ENCODE results near the gene GPR155.
"Not testable (repeated sequence)": the region's sequence is repeated elsewhere in the genome, so short reads cannot be mapped to it uniquely, and the experiment has no call there.

GPR155 gene

GRCh38 chr2:174491947-174492346 is 5.1 kb upstream of the GPR155 start:
- no peaks in the 10 kb centered on the region for H3K36me3 ChIP-seq (ENCODE audit: control insufficient read depth, insufficient read depth, low read length)
- peaks cover 46% of the 10 kb centered on the region for H3K4me1 ChIP-seq (ENCODE audit: control insufficient read depth, insufficient read depth, low read length, poor library complexity, severe bottlenecking)
- H3K4me3 ChIP-seq (ENCODE audit: insufficient read depth, low read depth, low read length, poor library complexity, severe bottlenecking), result no peak overlapping the region
- H3K9me3 ChIP-seq (ENCODE audit: control insufficient read depth, low read length), result no peaks in the 10 kb centered on the region
- no peak for DNase-seq
- H3K27me3 ChIP-seq (replicated peaks; ENCODE audit: control insufficient read depth, insufficient read depth, low read length, poor library complexity, severe bottlenecking), result no peaks in the 10 kb centered on the region
- peak overlapping the region; percentile 71 for H3K27ac ChIP-seq (ENCODE audit: insufficient read depth, low read length, poor library complexity, severe bottlenecking)

- H3K4me1 ChIP-seq (ENCODE audit: control insufficient read depth, insufficient read depth, low read length, poor library complexity, severe bottlenecking), result peaks cover 37% of the 10 kb centered on the region
- H3K4me3 ChIP-seq (ENCODE audit: insufficient read depth, low read depth, low read length, poor library complexity, severe bottlenecking), result peak overlapping the region; percentile 26
- H3K36me3 ChIP-seq (ENCODE audit: control insufficient read depth, insufficient read depth, low read length), result no peaks in the 10 kb centered on the region
- no peak for DNase-seq
- H3K27ac ChIP-seq (ENCODE audit: insufficient read depth, low read length, poor library complexity, severe bottlenecking), result peak overlapping the region; percentile 58
- no peaks in the 10 kb centered on the region for H3K9me3 ChIP-seq (ENCODE audit: control insufficient read depth, low read length)
- no peaks in the 10 kb centered on the region for H3K27me3 ChIP-seq (replicated peaks; ENCODE audit: control insufficient read depth, insufficient read depth, low read length, poor library complexity, severe bottlenecking)
Measured at GRCh38 chr2:174490051-174490450, 3.2 kb upstream of the GPR155 start.

- Histone ChIP-seq H3K4me3 (ENCODE audit: insufficient read depth, low read depth, low read length, poor library complexity, severe bottlenecking) (peak overlapping the region; percentile 26), H3K27ac (ENCODE audit: insufficient read depth, low read length, poor library complexity, severe bottlenecking) (peak overlapping the region; percentile 58), H3K4me1 (ENCODE audit: control insufficient read depth, insufficient read depth, low read length, poor library complexity, severe bottlenecking) (peaks cover 33% of the 10 kb centered on the region)
- not testable (repeated sequence) for H3K36me3 ChIP-seq (ENCODE audit: control insufficient read depth, insufficient read depth, low read length); H3K27me3 ChIP-seq (replicated peaks; ENCODE audit: control insufficient read depth, insufficient read depth, low read length, poor library complexity, severe bottlenecking); H3K9me3 ChIP-seq (ENCODE audit: control insufficient read depth, low read length)
- peak in 2 of 3 donors; percentile 13 to 26 for DNase-seq
Measured at GRCh38 chr2:174489520-174489919, 2.7 kb upstream of the GPR155 start.

- no peak overlapping the region for H3K4me3 ChIP-seq (ENCODE audit: insufficient read depth, low read depth, low read length, poor library complexity, severe bottlenecking)
- no peaks in the 10 kb centered on the region for H3K9me3 ChIP-seq (ENCODE audit: control insufficient read depth, low read length)
- peaks cover under 1% of the 10 kb centered on the region for H3K36me3 ChIP-seq (ENCODE audit: control insufficient read depth, insufficient read depth, low read length)
- peaks cover 27% of the 10 kb centered on the region for H3K4me1 ChIP-seq (ENCODE audit: control insufficient read depth, insufficient read depth, low read length, poor library complexity, severe bottlenecking)
- no peak overlapping the region for H3K27ac ChIP-seq (ENCODE audit: insufficient read depth, low read length, poor library complexity, severe bottlenecking)
- H3K27me3 ChIP-seq (replicated peaks; ENCODE audit: control insufficient read depth, insufficient read depth, low read length, poor library complexity, severe bottlenecking), result no peaks in the 10 kb centered on the region
- no peak for DNase-seq
Measured at GRCh38 chr2:174487820-174488162, 962 bp upstream of the GPR155 start.

- peak overlapping the region; percentile 61 for H3K27ac ChIP-seq (ENCODE audit: insufficient read depth, low read length, poor library complexity, severe bottlenecking)
- H3K4me3 ChIP-seq (ENCODE audit: insufficient read depth, low read depth, low read length, poor library complexity, severe bottlenecking), result peak overlapping the region; percentile 90
- H3K9me3 ChIP-seq (ENCODE audit: control insufficient read depth, low read length), result no peaks in the 10 kb centered on the region
- peaks cover 5% of the 10 kb centered on the region for H3K36me3 ChIP-seq (ENCODE audit: control insufficient read depth, insufficient read depth, low read length)
- H3K4me1 ChIP-seq (ENCODE audit: control insufficient read depth, insufficient read depth, low read length, poor library complexity, severe bottlenecking), result peaks cover 27% of the 10 kb centered on the region
- peak; percentile 93 to 97 (median 95) for DNase-seq
- no peaks in the 10 kb centered on the region for H3K27me3 ChIP-seq (replicated peaks; ENCODE audit: control insufficient read depth, insufficient read depth, low read length, poor library complexity, severe bottlenecking)
Measured at GRCh38 chr2:174487108-174487819, 435 bp upstream of the GPR155 start.

- DNase-seq, result peak in 1 of 3 donors; percentile 13
- Histone ChIP-seq H3K9me3 (ENCODE audit: control insufficient read depth, low read length) (no peaks in the 10 kb centered on the region), H3K4me3 (ENCODE audit: insufficient read depth, low read depth, low read length, poor library complexity, severe bottlenecking) (peak overlapping the region; percentile 90), H3K27ac (ENCODE audit: insufficient read depth, low read length, poor library complexity, severe bottlenecking) (peak overlapping the region; percentile 61), H3K4me1 (ENCODE audit: control insufficient read depth, insufficient read depth, low read length, poor library complexity, severe bottlenecking) (peaks cover 20% of the 10 kb centered on the region), H3K36me3 (ENCODE audit: control insufficient read depth, insufficient read depth, low read length) (peaks cover 14% of the 10 kb centered on the region), H3K27me3 (replicated peaks; ENCODE audit: control insufficient read depth, insufficient read depth, low read length, poor library complexity, severe bottlenecking) (no peaks in the 10 kb centered on the region)
Measured at GRCh38 chr2:174485788-174486562, 854 bp downstream of the GPR155 start.

- not testable (repeated sequence) for H3K27ac ChIP-seq (ENCODE audit: insufficient read depth, low read length, poor library complexity, severe bottlenecking); H3K27me3 ChIP-seq (replicated peaks; ENCODE audit: control insufficient read depth, insufficient read depth, low read length, poor library complexity, severe bottlenecking); DNase-seq; H3K9me3 ChIP-seq (ENCODE audit: control insufficient read depth, low read length)
- Histone ChIP-seq H3K4me1 (ENCODE audit: control insufficient read depth, insufficient read depth, low read length, poor library complexity, severe bottlenecking) (peaks cover 12% of the 10 kb centered on the region), H3K4me3 (ENCODE audit: insufficient read depth, low read depth, low read length, poor library complexity, severe bottlenecking) (peak overlapping the region; percentile 90), H3K36me3 (ENCODE audit: control insufficient read depth, insufficient read depth, low read length) (peaks cover 14% of the 10 kb centered on the region)
Measured at GRCh38 chr2:174485045-174485444, 1.8 kb downstream of the GPR155 start.

- no peak overlapping the region for H3K4me3 ChIP-seq (ENCODE audit: insufficient read depth, low read depth, low read length, poor library complexity, severe bottlenecking)
- H3K9me3 ChIP-seq (ENCODE audit: control insufficient read depth, low read length), result no peaks in the 10 kb centered on the region
- H3K27me3 ChIP-seq (replicated peaks; ENCODE audit: control insufficient read depth, insufficient read depth, low read length, poor library complexity, severe bottlenecking), result no peaks in the 10 kb centered on the region
- peaks cover 7% of the 10 kb centered on the region for H3K4me1 ChIP-seq (ENCODE audit: control insufficient read depth, insufficient read depth, low read length, poor library complexity, severe bottlenecking)
- H3K27ac ChIP-seq (ENCODE audit: insufficient read depth, low read length, poor library complexity, severe bottlenecking), result no peak overlapping the region
- peaks cover 14% of the 10 kb centered on the region for H3K36me3 ChIP-seq (ENCODE audit: control insufficient read depth, insufficient read depth, low read length)
- DNase-seq, result no peak
Measured at GRCh38 chr2:174484573-174484972, 2.3 kb downstream of the GPR155 start.

GRCh38 chr2:174482854-174483253 is 4.0 kb downstream of the GPR155 start:
- H3K4me3 ChIP-seq (ENCODE audit: insufficient read depth, low read depth, low read length, poor library complexity, severe bottlenecking), result no peak overlapping the region
- no peaks in the 10 kb centered on the region for H3K9me3 ChIP-seq (ENCODE audit: control insufficient read depth, low read length)
- DNase-seq, result no peak
- no peak overlapping the region for H3K27ac ChIP-seq (ENCODE audit: insufficient read depth, low read length, poor library complexity, severe bottlenecking)
- H3K4me1 ChIP-seq (ENCODE audit: control insufficient read depth, insufficient read depth, low read length, poor library complexity, severe bottlenecking), result no peaks in the 10 kb centered on the region
- no peaks in the 10 kb centered on the region for H3K27me3 ChIP-seq (replicated peaks; ENCODE audit: control insufficient read depth, insufficient read depth, low read length, poor library complexity, severe bottlenecking)
- peaks cover 24% of the 10 kb centered on the region for H3K36me3 ChIP-seq (ENCODE audit: control insufficient read depth, insufficient read depth, low read length)

- H3K9me3 ChIP-seq (ENCODE audit: control insufficient read depth, low read length), result no peaks in the 10 kb centered on the region
- peaks cover 23% of the 10 kb centered on the region for H3K36me3 ChIP-seq (ENCODE audit: control insufficient read depth, insufficient read depth, low read length)
- DNase-seq, result no peak
- no peaks in the 10 kb centered on the region for H3K27me3 ChIP-seq (replicated peaks; ENCODE audit: control insufficient read depth, insufficient read depth, low read length, poor library complexity, severe bottlenecking)
- no peak overlapping the region for H3K27ac ChIP-seq (ENCODE audit: insufficient read depth, low read length, poor library complexity, severe bottlenecking)
- no peak overlapping the region for H3K4me3 ChIP-seq (ENCODE audit: insufficient read depth, low read depth, low read length, poor library complexity, severe bottlenecking)
- H3K4me1 ChIP-seq (ENCODE audit: control insufficient read depth, insufficient read depth, low read length, poor library complexity, severe bottlenecking), result no peaks in the 10 kb centered on the region
Measured at GRCh38 chr2:174477759-174478158, 9.1 kb downstream of the GPR155 start.

All from effector memory CD4-positive, alpha-beta T cell (primary cell).